ENCODE data around the gene ATP1B1.
"Not testable (repeated sequence)": the region's sequence is repeated elsewhere in the genome, so short reads cannot be mapped to it uniquely, and the experiment has no call there.

ATP1B1 gene

DNA sequence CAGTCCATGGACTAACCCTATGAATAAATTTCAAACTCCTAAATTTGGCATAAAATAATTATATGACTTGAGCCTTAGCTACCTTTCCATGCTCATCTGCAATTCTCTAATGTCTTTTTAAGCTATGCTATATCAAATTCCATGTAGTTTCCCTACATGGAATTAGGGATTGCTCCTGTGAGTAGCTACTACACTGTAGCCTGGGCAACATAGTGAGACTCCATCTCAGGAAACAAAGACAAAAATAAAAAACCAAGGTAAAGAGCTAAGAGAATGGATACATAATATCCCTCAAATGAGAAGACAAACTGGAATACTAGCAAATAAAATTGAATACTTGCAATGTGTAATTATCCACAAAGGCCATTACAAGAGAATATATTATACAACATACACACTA lies 37.5 kb downstream of the ATP1B1 start:
- no peak for DNase-seq

DNA sequence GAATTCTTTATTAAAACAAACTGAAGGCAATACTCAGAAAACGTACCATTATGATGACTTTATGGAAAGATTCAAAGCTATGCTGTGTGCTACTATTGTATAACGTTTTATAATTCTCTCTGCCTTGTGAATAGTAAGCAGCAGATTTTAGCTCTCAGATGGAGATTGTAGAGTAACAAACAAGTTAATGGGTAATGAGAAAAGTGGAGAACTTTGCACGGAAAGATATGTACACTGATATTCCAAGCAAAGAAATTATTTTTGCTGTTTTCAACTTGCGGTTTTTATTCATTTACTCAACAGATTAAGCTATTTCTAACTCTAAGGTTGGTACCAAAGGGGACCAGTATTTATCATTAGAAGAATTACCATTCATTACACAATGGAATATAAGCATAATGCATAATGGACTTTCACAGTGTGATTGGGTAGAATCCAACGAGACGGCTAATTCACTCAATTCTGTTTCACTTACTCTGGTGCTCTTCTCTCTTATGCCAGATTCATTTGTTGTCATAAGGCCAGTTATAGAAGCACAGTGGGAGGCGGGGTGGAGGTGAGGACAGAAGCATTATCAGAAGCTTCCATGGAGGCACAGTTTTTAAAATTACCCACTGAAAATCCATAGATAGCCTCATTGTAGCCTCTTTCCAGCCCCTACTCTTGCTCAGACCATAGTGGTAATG lies 38.6 kb downstream of the ATP1B1 start:
- peak in 1 of 2 experiments; percentile 51 for DNase-seq

DNA sequence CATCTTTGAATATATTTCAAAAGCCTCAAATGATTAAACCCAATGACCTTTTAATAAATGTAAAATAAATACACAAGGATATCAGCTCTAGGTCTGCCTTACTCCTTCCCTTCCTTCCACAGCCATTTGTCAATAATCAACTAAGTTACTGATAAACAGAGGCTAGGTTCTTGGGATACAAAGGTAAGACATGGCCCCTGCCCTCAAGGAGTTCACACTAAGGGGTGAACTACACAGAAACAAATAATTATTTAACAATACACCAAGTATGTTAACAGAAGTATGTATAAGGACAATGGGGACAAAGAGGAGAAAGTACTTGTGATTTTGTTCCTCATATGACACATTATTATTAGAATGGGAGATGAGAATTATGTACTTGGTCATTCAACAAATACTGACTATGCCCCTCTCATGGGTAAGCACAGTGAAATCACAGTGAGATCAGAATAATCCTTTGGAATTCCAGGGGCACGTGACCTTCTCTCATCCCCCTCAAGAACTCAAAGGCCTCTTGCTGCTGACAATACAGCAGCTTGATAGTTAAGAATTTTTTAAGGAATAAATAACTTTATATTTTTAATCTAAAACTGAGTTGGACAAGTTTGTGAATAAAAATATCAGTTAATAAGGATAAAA lies 40.2 kb downstream of the ATP1B1 start:
- no peak for DNase-seq

DNA sequence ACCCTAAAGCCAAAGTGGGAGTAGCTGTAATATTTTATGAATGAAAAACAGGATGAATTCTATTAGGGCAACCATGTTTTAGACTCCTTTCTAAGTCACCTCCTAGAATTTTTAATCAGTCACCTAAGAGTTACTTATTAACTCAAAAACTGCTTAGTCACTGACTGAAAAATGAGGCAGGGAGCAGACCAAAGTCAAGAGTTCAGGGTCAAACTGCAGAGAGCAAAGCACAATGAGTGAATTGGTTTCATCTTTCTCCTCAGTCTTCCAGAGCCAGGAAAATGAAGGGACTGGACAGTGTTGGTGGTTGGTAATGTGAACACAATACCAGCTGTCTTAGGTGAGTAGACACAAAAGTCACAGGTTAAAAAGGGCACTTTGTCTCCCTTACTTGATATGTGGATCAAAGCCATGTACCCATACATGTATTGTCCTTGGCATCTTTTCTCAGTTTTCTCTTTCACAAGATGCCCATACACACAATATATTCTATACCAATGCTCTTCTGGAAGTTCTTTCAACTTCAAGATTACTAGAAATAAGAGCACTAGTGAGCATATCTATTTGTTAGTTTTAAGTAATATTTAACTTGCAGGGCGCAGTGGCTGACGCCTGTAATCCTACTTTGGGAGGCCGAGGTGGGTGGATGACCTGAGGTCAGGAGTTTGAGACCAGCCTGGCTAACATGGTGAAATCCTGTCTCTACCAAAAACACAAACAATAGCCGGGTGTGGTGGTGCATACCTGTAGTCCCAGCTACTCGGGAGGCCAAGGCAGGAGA lies 42.2 kb downstream of the ATP1B1 start:
- DNase-seq, result no peak

DNA sequence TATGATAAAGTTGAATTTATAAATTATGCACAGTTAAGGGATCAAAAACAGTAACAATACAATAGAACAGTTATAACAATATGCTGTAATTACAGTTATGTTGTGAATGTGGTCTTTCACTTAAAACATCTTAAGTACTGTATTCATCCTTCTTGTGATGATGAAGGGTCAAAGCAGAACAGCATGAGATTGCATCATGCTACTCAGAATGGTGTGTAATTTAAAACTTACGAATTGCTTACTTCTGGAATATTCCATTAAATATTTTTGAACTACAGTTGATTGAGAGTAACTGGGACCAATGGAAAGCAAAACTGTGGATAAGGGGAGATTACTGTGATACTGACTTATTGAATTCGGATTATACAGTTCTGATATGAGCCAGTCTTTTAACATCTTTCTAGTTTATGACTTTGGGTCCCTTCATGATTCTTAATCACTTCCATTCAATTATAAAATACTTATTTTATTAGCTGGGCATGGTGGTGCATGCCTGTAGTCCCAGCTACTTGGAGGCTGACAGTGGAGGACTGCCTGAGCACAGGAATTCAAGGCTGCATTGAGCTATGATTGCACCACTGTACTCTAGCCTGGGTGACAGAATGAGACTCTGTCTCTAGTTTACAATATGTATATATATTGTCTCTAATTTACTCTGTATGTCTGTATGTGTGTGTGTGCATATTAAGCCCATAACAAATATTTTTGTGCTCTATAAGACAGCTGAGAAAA lies 43.2 kb downstream of the ATP1B1 start:
- DNase-seq, result no peak

DNA sequence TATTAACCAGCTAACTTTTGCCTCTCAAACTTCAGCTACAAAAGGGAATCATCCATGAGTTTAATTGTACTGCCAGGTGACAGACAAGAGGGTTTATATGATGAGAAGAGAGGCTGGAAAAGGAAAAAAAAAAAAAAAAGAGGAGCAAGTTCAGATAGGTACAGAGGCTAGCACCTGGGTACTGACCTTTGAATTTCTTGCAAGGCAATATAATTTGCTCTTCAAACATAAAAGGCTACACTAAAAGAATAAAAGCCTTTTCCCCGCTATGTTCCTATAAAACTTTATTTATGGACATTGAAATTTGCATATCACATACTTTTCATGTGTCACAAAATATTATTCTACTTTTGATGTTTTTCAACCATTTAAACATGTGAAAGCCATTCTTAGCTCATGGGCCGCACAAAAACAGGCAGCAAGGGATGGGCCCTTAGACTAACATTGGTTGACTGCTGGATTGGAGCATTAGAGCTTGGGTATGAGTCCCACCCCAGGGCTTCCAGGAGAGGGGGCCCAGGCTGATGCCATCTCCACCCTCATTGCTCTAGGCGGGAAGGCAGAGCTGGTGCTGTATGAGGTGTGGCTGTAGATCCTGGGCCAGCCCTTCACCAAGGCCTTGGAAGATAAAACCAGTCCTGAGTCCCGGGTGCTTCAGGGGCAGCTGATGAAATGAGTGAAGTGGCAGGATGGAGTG lies 44.3 kb downstream of the ATP1B1 start:
- DNase-seq, result no peak

DNA sequence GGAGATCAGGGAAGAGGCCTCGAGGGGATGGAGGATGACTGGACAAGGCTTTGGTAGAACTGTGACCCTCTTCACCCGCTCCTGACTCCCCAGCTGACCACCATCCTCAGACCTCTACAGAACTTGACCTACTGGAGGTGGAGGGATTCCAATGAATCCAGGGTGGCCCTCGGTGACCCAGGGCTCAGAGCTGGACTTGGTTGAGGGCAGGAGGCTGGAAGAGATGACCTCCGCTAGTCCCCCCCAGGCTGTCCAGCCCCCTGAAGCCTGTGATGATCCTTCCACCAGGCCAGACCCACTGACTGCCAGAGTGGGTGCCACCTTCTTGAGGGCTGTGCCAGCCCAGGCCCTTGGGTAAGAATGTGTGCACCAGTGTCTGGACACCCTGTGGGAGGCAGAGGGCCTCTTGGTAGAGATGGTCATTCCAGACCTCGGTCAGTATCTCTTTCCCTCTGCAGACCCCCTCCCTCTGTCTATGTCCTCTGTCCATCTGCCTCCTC lies 44.9 kb downstream of the ATP1B1 start:
- no peak for DNase-seq

DNA sequence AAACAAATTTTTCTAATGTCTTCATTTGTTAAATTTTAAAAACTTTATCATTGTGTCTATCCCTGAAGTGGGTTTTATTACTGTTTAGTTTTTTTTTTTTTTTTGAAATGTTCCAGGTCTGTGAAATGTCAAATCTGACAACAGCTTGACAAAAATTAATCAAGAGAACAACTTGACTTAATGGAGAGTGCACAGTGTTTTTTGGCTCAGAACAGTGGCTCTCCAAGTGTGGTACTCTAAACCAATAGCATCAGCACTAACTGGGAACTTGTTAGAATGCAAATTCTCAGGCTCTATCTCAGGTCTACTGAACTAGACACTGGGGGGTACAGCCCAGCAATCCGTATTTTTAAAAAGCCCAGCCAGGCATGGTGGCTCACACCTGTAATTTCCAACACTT lies 49.2 kb downstream of the ATP1B1 start:
- no peak for DNase-seq

DNA sequence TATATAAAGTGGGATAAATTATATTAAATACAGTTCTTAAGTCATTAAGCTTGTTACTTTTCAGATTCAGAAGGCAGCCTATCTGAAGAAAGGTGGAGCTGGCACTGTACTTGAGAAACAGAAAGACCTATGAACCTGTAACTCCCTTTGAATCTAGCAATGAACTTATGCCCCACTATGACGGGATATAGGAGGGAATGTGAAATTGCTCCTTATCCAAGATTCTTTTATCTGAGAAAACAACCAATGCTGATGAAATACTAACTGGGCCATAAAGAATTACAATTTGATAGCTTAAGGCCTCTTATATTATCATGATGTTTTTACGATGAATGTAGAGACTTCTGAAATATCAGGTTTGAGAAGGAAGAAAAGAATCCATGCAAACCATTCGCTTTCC lies 50.1 kb downstream of the ATP1B1 start:
- DNase-seq, result no peak

DNA sequence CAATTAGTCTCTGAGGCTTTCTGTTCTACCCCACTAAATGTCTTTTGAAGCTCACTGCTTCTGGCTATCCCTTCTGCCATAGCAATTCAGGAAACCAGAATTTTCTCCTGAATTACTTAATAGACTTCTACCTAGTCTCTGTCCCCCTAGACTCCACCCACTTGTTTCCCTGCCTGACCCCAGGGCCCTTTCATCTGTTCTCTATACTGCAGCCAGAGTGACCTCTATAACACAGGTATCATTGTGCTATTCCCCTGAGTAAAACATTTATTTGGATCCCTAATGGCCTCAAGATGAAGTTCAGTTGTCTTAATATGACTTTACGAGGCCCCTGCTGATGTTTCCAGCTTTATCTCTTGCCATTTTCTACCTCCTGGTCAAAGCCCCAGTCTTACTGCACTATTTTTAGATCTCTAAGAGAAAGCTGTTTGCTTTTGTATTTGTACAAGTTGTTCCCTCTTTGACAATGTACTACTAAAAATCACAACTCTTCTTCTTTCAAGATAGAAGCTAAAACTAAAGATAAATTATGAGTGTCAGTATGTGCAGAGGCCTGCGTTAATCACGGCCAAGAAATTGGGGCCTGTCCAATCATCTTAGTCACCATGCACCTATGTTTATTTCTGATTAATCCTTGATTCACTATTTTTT lies 54.5 kb downstream of the ATP1B1 start:
- DNase-seq, result no peak

DNA sequence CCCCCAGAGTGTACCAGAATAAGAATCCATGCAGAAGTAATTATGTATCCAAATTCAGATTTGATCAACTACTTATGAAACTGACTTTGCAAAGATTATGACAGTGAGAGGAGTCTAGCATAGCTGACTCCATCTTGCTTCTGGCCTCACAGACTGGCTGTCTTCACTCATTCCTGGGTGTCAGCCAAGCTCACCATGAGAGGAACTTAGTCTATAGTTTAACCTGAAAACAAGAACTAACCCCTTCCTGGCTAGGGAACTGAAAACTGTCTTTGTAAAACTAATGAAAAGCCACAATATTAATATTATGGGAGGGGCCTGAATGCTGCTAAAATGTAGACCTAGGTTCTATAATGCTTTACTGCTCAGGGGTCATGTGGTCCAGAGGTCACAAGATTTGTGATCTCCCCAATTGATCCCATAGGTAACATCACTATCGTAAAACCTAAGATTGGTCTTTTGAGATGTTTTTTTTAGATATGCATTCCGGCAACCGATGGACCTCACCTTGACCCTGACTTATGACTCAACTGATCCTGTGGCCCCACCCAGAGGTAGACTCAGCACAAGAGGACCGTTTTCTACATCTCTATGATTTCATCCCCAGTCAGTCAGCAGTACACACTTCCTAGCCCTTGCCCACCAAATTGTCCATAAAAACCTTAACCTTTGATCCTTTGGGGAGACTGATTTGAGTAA lies 55.2 kb downstream of the ATP1B1 start:
- no peak for DNase-seq

DNA sequence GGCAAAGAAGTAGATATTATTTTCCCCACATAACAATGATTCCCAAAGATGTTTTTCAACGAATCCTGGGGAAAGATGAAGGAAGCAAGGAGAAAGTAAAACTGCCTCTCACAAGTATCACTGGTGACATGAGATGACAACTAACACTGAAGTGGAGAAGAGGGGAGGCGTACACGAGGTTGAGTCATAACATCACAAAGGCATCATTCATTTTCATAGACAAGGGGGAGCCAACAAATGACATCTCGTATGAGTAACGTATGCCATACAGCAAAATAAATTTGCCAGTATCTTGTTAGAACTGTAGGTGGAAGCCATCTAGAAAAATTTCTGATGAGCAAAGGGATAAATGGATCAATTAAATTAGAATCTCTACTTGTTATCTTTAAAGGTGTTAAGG lies 56.6 kb downstream of the ATP1B1 start:
- no peak for DNase-seq

DNA sequence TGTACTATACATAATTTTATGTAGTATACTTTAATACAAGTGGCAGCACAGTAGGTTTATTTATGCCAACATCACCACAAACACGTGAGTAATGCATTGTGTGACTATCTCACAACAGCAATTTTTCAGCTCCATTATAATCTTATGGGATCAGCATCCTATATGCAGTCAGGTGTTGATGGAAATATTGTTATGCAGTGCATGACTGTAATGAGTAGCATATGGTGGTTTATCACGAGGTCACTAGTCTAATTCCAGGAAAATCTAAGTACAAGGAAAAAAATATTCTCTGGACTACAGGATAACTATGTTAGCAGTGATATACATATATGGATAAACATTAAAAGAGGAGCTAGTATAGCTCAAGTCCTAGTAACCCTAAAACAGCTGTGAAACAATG lies 69.0 kb downstream of the ATP1B1 start:
- DNase-seq, result no peak

DNA sequence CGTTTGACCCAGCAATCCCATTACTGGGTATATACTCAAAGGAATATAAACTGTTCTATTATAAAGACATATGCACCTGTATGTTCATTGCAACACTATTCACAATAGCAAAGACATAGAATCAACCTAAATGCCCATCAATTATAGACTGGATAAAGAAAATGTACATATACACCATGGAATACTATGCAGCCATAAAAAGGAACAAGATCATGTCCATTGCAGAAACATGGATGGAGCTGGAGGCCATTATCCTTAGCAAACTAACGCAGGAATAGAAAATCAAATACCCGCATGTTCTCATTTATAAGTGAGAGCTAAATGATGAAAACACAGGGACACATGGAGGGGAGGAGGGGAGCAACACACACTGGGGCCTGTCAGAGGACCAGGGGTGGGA lies 72.9 kb downstream of the ATP1B1 start:
- DNase-seq, result not testable (repeated sequence)

DNA sequence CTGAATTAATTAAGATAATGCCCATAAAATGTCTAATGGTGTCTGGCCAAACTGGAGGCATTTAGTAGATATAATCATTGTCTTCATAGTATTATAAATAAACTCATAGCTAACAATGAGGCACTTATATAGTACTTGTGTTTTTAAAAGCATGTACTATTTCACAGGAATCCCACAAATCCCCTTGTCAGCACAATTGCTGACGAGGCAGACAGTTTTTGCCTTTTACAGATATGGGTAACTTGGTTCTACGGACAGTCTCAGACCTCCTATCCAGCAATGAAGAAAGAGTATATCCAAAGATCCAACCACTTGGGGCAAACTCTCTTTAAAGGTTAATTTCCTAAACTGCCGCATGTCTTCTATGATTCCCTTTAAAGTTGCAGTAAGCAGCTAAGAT lies 73.7 kb downstream of the ATP1B1 start:
- DNase-seq, result no peak
